GM20431 (cell line): Measurements from ENCODE around the gene CPED1.
"Not testable (repeated sequence)": the region's sequence is repeated elsewhere in the genome, so short reads cannot be mapped to it uniquely, and the experiment has no call there.

ENCODE experiments used
- in situ Hi-C: fragments of 300-500 bp; cut with MseI, MboI; formaldehyde crosslinking; loops from one replicate; pipeline ENCODE4 v1.15.0; 2020; ENCODE audit warnings: low sequenced_read_pairs; ENCODE audit not compliant: unreplicated experiment

Gene CPED1

GRCh38 chr7:121195010-121195409 lies 206.5 kb downstream of the CPED1 start:
- in situ Hi-C loops: no loop called here

GRCh38 chr7:121195874-121196273 lies 207.4 kb downstream of the CPED1 start:
- in situ Hi-C loops: no loop called here

DNA sequence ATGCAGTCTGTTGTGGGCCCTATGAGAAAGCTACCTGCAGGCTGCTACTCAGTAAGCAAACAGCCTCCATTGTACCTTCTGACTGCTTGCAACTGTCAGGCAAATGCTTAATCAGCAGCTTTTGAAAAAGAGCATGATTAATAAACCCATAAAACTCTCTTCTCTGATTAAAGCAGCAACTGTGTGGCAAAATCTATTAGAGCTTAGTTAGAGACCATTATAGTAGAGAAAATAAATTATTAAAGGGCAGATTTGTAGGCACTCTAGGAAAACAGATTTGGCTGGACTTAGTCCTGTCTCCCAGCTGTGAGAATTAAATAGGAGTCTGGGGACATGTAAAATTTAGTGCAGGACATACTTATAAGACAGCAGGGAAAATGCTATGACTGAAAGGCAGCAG lies 207.8 kb downstream of the CPED1 start:
- in situ Hi-C loops: no loop called here

- in situ Hi-C loops: no loop called here
These were observed 208.9 kb downstream of the CPED1 start for GRCh38 chr7:121197455-121197854.

DNA sequence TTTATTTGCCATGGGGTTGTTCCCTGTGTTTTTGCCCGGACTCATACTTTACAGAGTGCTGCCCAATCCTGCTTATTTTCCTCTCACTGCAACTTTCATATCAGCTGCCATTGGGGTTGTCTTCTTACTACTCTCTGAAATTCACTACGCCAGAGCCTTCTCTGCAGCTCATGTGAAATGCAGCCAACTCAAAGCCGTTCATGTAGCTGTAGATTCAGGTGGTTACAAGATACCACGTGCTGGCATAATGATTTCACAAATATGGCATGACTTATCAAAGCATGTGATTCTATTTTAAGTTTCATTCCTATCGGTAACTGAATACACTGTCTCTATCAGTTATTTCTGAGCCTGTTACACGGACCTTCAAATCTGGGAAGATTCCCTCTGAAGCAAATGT lies 210.0 kb downstream of the CPED1 start:
- in situ Hi-C loops: no loop called here

DNA sequence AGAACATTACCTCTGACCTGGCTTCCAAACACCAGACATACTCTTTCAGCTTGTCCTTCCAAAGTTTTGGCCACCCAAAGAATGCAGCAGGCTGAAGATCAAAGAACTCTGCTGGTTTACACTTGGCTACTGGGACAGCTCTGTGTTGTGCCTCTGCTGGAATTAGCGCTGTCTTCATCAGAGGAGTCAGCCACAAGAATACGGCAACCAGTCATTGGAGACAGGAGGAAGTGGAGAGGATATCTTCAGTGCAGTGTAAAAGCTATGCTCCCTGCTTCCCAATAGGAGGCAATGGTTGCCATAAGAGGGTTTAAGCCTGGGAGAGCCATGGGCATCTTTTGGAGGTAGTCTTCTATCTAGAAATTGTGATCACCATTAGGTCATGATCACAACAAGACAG lies 213.6 kb downstream of the CPED1 start:
- in situ Hi-C loops: no loop called here

DNA sequence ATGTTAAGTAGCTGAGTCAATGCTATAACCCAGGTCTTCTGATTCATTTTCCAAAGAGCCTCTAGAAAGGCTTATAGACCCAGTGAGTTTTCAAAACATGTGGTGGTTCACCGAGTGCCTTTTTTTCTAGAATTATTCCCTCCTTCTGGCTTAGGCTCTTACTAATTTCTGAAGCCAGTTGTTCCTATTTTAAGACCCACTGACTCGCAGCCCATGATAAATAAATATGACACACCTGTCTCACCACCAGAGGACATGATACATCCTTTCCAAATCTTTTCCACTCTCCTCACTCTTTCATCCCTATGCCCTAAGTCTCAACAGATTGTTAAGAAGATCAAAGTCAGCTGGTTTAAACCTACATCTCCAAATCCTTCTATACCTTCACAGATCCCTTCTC lies 214.3 kb downstream of the CPED1 start:
- in situ Hi-C loops: no loop called here

DNA sequence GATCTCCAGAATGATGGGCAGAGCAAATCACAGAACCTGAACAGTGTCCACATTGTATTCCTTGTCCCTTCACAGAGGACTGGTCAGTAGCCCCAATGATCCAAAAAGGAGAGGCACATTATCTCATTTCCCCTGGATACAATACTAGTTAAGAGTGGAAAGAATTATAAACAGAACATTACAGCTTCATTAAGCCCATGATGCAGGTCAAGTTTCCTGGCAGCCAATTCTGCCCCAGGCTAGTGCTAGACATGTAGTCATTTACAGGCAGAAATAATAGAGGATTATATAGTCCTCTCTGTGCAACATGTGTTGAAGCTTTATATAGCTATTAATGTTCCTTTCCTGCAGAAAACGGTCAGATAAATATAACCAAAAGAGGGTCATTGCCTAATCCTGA lies 216.0 kb downstream of the CPED1 start:
- in situ Hi-C loops: no loop called here

DNA sequence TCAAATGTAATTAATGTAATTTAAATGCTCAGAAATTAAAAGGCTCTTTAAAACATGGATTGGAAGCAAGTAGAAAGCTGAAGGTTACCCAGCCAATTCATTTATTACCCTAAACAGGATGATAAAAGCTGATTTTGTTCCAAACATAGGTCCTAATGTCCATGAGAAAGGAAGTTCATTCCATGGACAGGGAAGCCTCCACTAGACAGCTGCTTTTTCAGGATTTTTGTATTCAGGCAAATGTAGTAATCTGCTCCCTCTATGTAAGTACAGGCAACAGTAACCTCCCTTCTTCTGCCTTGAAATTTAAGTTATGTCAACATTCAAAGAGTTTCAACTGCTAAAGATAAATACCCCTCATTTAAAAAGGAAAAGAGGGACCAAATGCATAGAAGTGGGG lies 217.3 kb downstream of the CPED1 start:
- in situ Hi-C loops: no loop called here

GRCh38 chr7:121211253-121211652 lies 222.7 kb downstream of the CPED1 start:
- in situ Hi-C loops: no loop called here

DNA sequence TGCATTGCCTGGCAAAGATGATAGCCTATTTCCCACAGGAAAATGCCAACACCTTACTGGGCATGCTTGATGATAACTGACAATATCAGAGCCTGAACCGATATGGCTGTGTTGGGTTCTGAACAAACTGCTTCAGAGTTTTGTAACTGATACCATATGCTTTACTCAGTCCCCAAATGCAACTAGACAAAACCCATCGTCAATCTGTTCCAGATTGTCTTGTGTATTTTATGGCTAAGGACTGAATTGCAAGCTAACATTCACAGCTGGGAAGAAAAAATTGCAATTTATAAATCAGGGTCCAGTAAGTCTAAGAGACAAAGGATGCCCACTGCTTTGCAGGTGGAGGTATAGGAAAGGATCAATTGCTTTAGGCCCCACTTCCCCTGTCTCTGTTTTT lies 223.5 kb downstream of the CPED1 start:
- in situ Hi-C loops: no loop called here

GRCh38 chr7:121214657-121215056 lies 226.1 kb downstream of the CPED1 start:
- in situ Hi-C loops: no loop called here

DNA sequence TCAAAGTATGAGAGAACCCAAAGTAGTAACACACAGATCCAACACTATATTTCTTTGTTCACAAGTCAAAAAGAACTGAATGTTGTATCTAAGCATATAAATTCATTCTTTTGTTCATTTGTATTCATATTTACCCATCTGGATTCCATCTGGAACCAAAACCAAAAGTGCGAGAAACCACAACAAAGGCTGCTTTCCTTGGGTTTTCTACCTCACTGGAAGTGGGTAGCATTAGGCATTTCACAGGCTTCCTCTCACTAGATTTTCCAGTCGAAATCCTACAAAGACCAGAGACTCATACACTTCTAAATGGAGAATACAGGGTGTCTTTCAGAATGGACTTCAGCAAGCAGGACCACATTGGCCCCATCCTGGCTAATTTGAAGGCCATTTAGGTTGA lies 230.5 kb downstream of the CPED1 start:
- in situ Hi-C loops: no loop called here

- in situ Hi-C loops: not testable (repeated sequence)
These were observed 232.6 kb downstream of the CPED1 start for GRCh38 chr7:121221108-121221507.

GRCh38 chr7:121228779-121229178 lies 240.3 kb downstream of the CPED1 start:
- in situ Hi-C loops: no loop called here

DNA sequence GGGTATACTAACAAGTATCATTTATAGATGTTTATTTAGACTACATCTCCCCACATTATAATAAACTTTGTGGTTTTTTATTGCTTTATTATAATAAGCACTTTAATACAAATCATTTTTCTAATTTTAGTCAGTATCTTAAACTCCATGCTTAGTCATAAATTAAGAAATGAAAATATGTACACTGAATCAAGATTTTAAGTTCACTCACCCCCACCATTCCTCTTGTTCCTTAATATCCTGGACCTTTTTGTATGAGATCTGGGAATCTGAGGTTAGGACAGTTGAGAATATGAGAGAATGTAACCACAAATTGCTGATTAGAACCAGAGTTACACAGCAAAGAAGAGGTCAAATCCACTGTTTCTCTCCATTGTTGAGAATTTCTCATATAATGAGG lies 246.7 kb downstream of the CPED1 start:
- in situ Hi-C loops: no loop called here

DNA sequence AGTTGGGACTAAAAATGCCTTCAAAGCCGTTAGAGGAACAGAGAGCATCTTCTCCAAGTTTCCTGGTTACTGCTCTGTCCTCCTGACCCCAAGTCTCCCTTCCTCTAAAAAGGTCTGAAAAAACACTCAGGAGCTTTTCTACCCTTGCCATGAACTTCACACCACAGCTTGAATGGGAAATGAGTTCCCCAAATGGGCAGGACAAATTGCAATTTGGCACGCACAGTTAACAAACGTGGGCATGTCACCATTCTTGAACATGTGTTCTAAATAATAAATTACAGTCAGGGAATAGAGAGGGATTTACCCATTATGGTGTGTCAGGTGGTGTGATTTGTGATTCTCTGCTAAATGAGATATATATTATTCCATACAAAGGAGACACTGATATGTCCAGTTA lies 249.1 kb downstream of the CPED1 start:
- in situ Hi-C loops: no loop called here

- in situ Hi-C loops: no loop called here
These were observed 255.8 kb downstream of the CPED1 start for GRCh38 chr7:121244120-121244870.

DNA sequence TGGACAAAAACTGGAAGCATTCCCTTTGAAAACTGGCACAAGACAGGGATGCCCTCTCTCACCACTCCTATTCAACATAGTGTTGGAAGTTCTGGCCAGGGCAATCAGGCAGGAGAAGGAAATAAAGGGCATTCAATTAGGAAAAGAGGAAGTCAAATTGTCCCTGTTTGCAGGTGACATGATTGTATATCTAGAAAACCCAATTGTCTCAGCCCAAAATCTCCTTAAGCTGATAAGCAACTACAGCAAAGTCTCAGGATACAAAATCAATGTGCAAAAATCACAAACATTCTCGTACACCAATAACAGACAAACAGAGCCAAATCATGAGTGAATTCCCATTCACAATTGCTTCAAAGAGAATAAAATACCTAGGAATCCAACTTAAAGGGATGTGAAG lies 262.9 kb downstream of the CPED1 start:
- in situ Hi-C loops: not testable (repeated sequence)

- in situ Hi-C loops: not testable (repeated sequence)
These were observed 264.2 kb downstream of the CPED1 start for GRCh38 chr7:121252523-121253235.

GRCh38 chr7:121259826-121260225 lies 271.3 kb downstream of the CPED1 start:
- in situ Hi-C loops: no loop called here
